ENCODE results near the gene SGSH.

The SGSH gene

GRCh38 chr17:80220054-80220735, at the start of gene SGSH, which contains the start of gene SLC26A11:
SGSH (minus strand) TSS chr17:80220333; CDS start chr17:80220313, 20 bp downstream.
SLC26A11 (plus strand) TSS chr17:80220427; CDS start chr17:80221561, 1,134 bp downstream.
- TF ChIP-seq GATA2 (IDR thresholded peaks at IDR 0.05; ENCODE audit: low read depth, low read length) (no peak), GATA3 (IDR thresholded peaks at IDR 0.05; ENCODE audit: low read depth, low read length) (no peak)

GRCh38 chr17:80269405-80269807, 49.3 kb upstream of the SGSH start:
- TF ChIP-seq GATA3 (IDR thresholded peaks at IDR 0.05; ENCODE audit: low read depth, low read length) (no peak), GATA2 (IDR thresholded peaks at IDR 0.05; ENCODE audit: low read depth, low read length) (no peak)

DNA sequence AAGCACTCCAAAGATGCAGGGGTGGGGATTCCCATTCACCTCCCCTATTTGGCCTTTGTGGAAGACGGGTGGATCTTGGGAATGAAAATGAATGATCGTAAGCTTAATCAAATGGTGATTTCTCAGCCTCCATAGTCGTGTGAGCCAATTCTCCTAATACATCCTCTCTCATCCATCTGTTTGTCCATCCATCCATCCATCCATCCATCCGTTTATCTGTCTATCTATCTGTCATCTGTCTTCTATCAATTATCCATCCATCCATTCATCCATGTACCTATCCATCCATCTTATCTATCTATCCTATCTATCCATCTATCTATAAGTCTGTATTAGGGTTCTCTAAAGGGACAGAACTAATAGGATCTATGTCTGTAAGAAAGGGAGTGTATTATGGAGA, 48.3 kb upstream of the SGSH start:
- no peak for TF ChIP-seq GATA2 (IDR thresholded peaks at IDR 0.05; ENCODE audit: low read depth, low read length)
- TF ChIP-seq GATA3 (IDR thresholded peaks at IDR 0.05; ENCODE audit: low read depth, low read length): no peak

DNA sequence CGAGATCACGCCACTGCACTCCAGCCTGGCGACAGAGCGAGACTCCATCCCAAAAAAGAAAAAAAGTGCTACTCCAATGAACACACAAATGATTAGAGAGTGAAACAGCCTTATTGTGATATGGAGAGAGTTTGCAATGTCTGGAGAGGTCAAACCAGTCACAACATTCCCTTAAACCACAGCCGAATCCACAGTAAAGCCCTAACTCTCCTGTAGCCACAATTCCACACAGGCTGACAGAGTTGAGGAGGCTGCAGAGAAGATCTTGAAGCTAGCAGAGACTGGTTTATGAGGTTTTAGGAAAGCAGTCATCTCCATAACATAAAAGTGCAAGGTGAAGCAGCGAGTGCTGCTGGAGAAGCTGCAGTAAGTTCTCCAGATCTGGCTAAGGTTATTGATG, 47.3 kb upstream of the SGSH start:
- no peak for TF ChIP-seq GATA2 (IDR thresholded peaks at IDR 0.05; ENCODE audit: low read depth, low read length)
- no peak for TF ChIP-seq GATA3 (IDR thresholded peaks at IDR 0.05; ENCODE audit: low read depth, low read length)

DNA sequence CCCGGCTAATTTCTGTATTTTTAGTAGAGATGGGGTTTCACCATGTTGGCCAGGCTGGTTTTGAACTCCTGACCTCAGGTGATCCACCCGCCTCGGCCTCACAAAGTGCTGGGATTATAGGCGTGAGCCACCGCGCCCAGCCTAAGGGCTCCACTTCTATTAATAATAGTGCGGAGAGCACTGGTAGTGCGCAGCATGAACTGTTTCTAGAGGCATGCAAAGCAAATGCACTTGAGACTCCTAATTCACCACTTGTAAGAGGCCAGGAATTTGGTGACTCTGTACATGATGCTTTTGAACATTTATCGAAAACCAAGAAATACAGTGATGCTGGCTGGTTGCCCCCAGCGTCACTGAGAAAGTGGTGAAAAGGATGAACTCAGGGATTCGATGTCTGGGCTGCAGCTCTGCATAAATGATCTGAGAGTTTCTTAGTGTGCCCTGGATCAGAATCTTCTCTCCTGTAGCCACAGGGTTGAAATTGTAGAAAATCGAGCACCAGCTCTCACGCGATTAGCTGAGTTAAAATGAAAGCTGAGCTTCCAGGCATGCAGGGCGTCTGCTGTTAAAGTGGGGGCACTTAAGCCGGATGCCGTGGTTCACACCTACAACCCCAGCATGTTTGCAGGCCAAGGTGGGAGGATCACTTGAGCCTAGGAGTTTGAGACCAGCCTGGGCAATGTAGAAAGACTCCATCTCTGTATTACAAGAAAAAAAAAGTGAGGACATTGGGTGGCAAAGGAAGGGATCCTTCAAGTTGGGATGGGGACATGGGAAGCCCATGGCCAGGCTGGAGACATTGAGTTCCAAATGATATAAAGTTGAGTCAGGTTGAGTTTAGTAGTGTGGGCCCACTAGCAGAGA, 45.3 kb upstream of the SGSH start:
- TF ChIP-seq GATA3 (IDR thresholded peaks at IDR 0.05; ENCODE audit: low read depth, low read length) (no peak), GATA2 (IDR thresholded peaks at IDR 0.05; ENCODE audit: low read depth, low read length) (no peak)

DNA sequence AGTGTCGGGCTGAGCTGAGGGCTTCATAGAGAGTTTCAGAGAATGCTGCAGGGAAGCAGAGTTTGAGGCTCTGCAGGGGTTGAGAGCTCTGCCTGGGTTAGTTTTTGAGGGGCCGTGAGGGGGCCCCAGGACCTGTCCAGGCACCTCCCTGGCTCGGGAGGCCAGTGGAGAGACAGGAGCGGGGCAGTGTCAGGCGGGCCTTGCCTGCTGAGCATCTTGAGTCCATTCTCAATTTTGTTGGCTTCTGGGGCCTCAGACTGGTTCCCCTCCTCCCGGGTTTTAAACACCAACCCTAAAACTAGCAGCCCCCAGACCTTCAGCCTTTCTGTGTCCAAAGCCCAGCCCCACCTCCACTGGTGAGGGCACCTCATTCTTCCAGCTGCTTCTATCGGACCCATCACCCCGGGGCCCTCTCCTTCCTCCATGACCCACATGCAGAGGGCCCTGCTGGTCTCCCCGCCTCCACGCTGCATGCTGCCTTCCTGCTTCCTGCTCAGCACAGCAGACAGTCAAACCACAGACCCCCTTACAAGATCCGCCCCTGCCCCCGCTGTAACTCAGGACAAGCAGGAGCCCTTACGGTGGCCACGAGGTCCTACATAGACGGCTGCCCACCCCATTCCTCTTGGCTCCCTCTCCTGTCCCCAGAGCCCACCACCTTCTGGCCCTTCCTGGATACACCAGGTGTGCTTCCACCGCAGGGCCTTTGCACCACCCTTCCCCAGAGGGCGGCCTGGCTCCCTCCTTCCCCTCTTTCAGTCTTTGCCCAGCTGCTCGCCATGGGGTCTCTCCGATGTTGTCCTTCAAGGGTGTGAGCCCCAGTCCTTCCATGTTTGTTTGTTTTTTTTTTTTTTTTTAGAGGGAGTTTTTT, 44.3 kb upstream of the SGSH start:
- TF ChIP-seq GATA2 (IDR thresholded peaks at IDR 0.05; ENCODE audit: low read depth, low read length): no peak
- TF ChIP-seq GATA3 (IDR thresholded peaks at IDR 0.05; ENCODE audit: low read depth, low read length): no peak

- no peak for TF ChIP-seq GATA2 (IDR thresholded peaks at IDR 0.05; ENCODE audit: low read depth, low read length)
- TF ChIP-seq GATA3 (IDR thresholded peaks at IDR 0.05; ENCODE audit: low read depth, low read length): no peak
Measured at GRCh38 chr17:80263253-80264204, 43.4 kb upstream of the SGSH start.

DNA sequence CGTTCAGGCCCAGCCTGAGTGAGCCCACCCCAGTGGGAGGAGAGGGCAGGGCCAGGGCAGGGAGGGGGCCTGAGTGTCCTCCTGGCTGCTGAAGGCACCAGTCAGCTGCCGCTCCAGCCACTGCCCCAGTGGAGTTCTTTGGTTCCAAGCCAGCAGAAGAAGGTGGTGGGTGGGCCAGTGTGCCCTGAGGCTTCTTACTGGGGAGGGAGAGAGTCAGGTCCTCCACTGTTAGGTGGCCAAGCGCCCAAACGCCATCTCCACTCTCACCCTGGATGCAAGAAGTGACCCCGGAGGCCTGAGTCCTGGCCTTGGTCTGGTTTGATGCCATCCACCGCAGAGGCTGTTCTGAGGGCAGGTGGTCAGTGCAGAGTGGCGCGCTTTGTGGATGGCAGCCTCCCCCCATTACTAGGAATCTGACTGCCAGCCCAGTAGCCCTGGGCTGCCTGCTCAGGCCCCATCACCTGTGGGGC, 42.7 kb upstream of the SGSH start:
- TF ChIP-seq GATA3 (IDR thresholded peaks at IDR 0.05; ENCODE audit: low read depth, low read length) (no peak), GATA2 (IDR thresholded peaks at IDR 0.05; ENCODE audit: low read depth, low read length) (no peak)

DNA sequence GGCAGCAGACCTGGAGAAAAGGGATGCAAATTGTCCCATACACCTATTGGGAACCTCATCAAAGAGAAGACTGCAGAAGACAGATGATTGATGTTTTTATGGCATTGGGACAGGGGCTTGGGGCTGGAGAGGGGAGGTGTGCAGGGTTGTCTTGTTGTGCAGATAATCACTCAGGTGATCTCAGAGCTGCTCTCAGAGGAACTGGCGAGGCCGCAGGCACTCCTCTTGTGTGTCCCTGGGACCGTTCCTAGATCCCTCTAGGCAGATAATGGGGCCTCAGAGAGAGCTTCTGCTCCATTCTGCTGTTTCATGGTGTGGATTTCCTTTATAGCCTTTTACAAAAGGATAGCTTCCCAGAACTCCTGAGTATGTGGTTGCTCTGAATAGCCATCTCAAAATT, 42.2 kb upstream of the SGSH start:
- TF ChIP-seq GATA3 (IDR thresholded peaks at IDR 0.05; ENCODE audit: low read depth, low read length) (no peak), GATA2 (IDR thresholded peaks at IDR 0.05; ENCODE audit: low read depth, low read length) (no peak)

GRCh38 chr17:80261895-80262279, 41.8 kb upstream of the SGSH start:
- TF ChIP-seq GATA2 (IDR thresholded peaks at IDR 0.05; ENCODE audit: low read depth, low read length) (no peak), GATA3 (IDR thresholded peaks at IDR 0.05; ENCODE audit: low read depth, low read length) (no peak)

DNA sequence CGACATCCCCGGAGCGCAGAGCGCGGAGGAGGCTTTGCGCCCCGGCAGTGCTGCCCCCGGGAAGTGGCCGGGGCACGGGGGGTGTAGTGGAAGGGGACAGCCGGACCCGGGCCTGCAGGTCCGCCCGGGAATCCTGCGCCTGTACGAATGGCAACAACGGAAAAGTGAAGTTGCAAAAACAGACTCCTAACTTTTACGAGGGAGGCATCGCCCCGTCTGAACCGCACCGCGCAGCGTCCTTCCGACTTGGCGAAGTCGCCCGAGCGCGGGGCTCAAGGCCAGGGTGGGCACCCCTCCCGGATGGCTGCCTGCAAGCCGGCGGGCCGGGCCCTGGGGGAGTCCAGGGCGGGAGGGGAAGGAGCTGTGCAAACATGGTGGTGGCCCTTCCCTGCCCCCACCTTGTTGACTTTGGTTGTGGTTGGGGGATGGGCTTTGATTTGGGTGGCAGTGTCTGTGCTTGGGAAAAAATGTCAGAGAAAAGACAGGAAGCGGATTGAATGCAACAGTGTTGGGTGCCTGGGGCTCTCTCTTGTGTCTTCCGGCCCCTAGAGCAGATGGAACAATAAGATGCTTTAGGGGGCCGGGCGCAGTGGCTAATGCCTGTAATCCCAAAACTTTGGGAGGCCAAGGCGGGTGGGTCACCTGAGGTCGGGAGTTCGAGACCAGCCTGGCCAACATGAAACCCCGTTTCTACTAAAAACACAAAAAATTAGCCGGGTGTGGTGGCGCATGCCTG, 41.2 kb upstream of the SGSH start:
- no peak for TF ChIP-seq GATA2 (IDR thresholded peaks at IDR 0.05; ENCODE audit: low read depth, low read length)
- TF ChIP-seq GATA3 (IDR thresholded peaks at IDR 0.05; ENCODE audit: low read depth, low read length): no peak

GRCh38 chr17:80260791-80261158, 40.6 kb upstream of the SGSH start, which contains the start of gene RNF213:
RNF213 (plus strand) TSS chr17:80260852; CDS start chr17:80263682, 2,830 bp downstream.
- TF ChIP-seq GATA2 (IDR thresholded peaks at IDR 0.05; ENCODE audit: low read depth, low read length) (no peak), GATA3 (IDR thresholded peaks at IDR 0.05; ENCODE audit: low read depth, low read length) (no peak)

All from SH-SY5Y (cell line).